RWPE1 (cell line): ENCODE results near the gene HLA-F.

Experiments
- CTCF ChIA-PET: fragments of 350-600 bp; sonication (Branson Sonifier 250); formaldehyde crosslinking; extraction: SDS; loops from one replicate; lab custom pipeline; 2021; lab: Yijun Ruan, JAX
- POLR2A ChIA-PET: fragments of 400-600 bp; formaldehyde crosslinking; extraction: SDS; loops from one replicate; lab custom pipeline; 2020; ENCODE audit warnings: antibody characterized with exemption; ENCODE audit not compliant: low non-redundant PET; lab: Yijun Ruan, JAX
- DNase-seq: peaks from one replicate; pipeline ENCODE4 v3.0.0; 2012; ENCODE audit warnings: low spot score
- H3K27ac ChIP-seq: fragments of 450-650 bp; 2 replicates; pipeline ENCODE4 v1.5.1; 2017
- CTCF ChIP-seq: fragments of 450-650 bp; conservative IDR thresholded peaks from 2 replicates; pipeline ENCODE4 v1.5.1; 2017; ENCODE audit warnings: low read depth, mild to moderate bottlenecking

HLA-F gene

DNA sequence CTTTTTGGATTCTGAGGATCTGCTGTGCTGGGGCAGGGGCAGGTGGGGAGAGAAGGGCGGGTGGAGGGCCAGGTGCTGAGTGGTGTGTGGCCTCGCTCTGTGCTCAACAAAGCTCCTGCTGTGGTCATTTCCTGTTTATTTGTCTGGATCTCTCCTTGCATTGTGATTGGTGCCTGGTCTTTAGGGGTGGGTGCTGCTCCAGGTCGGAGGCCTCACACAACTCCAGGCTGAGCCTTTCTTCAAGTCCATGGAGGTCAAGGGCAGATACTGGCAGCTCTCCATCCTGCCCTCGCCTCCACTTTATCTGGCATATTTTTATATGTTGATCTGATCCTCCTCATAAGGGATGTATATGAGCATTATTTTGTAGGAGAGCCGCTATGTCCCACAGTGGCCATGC, 36.2 kb downstream of the HLA-F start:
- ChIA-PET POLR2A (no interaction called here), CTCF (interaction anchor here (0.6 kb wide), 1 partner anchor 282 kb away, joined by 4 read pairs; no protein-coding TSS in a partner anchor)
- no peak for DNase-seq
- no peak overlapping the region for H3K27ac ChIP-seq
- no peak for TF ChIP-seq CTCF

GRCh38 chr6:29760328-29760727, 37.1 kb downstream of the HLA-F start:
- no peak for TF ChIP-seq CTCF
- ChIA-PET POLR2A (no interaction called here), CTCF (interaction anchor here (0.5 kb wide), 1 partner anchor 44 kb away, joined by 5 read pairs; no protein-coding TSS in a partner anchor)
- peak overlapping the region; percentile 29; the same call in 1 of the 2 replicates for H3K27ac ChIP-seq
- no peak for DNase-seq

GRCh38 chr6:29762051-29762450, 38.8 kb downstream of the HLA-F start:
- DNase-seq: no peak
- no peak for TF ChIP-seq CTCF
- POLR2A ChIA-PET: no interaction called here
- peak overlapping the region; percentile 98 for H3K27ac ChIP-seq
- CTCF ChIA-PET: no interaction called here

GRCh38 chr6:29762781-29763214, 39.6 kb downstream of the HLA-F start:
- ChIA-PET CTCF (interaction anchor here (0.6 to 0.7 kb wide), 3 partner anchors 9 to 23 kb away, joined by 3 to 6 read pairs (median 3); no protein-coding TSS in a partner anchor), POLR2A (no interaction called here)
- TF ChIP-seq CTCF: no peak
- H3K27ac ChIP-seq: peak overlapping the region; percentile 98
- no peak for DNase-seq

DNA sequence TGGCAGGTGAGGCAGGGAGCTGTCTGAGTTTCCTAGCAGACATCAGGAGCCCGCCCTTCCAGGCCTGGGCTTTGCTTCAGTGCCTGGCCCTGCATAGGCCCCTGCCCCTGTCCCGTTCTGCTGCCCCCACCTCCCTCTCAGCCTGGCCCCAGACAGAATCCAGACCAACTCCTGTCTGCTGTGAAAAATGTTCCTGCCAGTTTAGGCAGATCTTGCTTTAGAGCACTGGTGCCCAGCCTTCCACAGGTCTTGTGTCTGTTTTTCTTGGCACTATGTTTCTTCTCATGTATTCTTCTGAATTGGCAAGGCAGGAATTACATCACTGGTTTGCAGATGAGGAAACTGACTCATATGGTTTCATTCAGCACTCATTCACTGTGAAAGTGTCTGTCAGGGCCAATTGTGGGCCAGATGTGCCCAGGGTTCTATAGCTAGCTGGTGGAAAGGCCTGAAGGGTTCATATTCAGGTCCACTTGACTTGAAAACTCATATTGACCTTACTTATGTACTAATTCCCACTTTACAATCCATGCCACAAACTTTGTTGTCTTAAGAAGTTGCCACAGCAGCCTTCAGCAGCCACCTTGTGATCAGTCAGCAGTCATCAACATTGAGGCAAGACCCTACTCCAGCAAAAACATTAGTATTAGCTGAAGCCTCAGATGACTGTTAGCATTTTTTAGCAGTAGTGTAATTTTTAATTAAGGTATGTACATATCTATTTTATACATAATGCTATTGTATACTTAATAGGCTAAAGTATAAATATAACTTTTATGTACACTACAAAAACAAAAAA, 40.5 kb downstream of the HLA-F start:
- no peak for TF ChIP-seq CTCF
- CTCF ChIA-PET: interaction anchor here (0.7 kb wide), 2 partner anchors 10 to 12 kb away, joined by 3 read pairs; no protein-coding TSS in a partner anchor
- DNase-seq: peak; percentile 54
- H3K27ac ChIP-seq: peak overlapping the region; percentile 98
- POLR2A ChIA-PET: no interaction called here

DNA sequence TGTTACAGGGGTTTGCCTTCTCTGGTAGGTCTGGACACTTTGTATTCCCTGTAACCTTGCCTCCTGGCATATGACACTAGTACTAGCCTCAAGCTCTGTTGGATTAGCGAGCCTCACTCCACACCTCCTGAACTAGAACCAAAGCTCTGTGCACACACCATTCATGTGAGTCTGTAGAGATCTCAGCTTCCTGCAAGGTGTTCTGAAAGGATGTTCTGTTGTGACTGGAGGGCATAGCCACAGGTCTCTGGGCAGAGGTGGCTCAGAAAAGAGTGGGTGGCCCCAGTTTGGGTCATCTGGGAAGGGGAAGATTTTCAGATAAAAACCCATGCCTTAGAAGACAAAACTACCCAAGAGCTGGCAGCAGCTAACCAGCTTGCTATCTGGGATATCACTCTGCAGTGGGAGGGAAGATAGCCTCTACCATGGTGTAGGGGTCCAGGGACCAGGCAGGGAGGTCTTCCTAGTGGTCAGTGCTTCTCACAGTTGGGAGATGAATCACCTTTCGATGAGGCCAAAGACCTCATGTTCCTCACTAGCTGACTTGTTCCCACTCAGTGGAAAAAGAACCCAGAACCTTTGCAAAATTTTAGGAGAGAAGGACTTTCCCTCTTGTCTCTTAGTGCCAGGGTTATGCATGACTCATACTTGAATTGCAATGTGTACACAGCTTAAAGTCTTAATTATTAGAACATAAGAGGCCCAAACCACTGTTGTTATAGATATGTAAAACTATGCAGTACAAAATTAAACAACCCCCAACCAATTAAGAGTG, 41.4 kb downstream of the HLA-F start:
- ChIA-PET CTCF (no interaction called here), POLR2A (no interaction called here)
- no peak for TF ChIP-seq CTCF
- H3K27ac ChIP-seq: peak overlapping the region; percentile 73
- no peak for DNase-seq
